ENCODE data around the gene CLEC7A.

CLEC7A gene

DNA sequence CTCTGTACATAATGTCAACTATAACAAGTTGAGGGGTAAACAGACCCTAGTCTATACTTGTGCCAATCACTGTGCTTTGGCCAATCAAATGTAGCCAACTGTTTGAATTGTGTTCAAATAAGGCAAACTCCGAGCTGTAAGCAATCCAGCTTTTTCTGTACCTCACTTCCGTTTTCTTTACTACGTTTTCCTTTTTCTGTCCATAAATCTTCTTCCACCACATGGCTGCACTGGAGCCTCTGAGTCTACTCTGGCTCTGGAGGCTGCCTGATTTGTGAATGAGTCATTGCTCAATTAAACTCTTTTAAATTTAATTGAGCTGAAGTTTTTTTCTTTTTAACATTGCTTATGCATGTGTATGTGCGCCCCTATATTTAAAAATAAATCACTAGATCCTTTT lies 60.9 kb downstream of the CLEC7A start:
- H4K20me1 ChIP-seq (ENCODE audit: insufficient read depth, low read length) = no peaks in the 10 kb centered on the region
- peaks cover 15% of the 10 kb centered on the region for H3K27me3 ChIP-seq (ENCODE audit: insufficient read depth, low read length, poor library complexity)
- H3K9ac ChIP-seq (ENCODE audit: low read depth, low read length) = no peak overlapping the region
- no peak for ATAC-seq (ENCODE audit: insufficient read depth, low read depth)
- no peak overlapping the region for H3K4me2 ChIP-seq (ENCODE audit: insufficient read depth, low read length)
- no peak overlapping the region for H3K27ac ChIP-seq (ENCODE audit: low read length)
- DNase-seq = no peak
- TF ChIP-seq EZH2 (IDR thresholded peaks at IDR 0.05; ENCODE audit: borderline replicate concordance, low read depth, low read length, severe bottlenecking) = no peak
- TF ChIP-seq, protein P1, sequence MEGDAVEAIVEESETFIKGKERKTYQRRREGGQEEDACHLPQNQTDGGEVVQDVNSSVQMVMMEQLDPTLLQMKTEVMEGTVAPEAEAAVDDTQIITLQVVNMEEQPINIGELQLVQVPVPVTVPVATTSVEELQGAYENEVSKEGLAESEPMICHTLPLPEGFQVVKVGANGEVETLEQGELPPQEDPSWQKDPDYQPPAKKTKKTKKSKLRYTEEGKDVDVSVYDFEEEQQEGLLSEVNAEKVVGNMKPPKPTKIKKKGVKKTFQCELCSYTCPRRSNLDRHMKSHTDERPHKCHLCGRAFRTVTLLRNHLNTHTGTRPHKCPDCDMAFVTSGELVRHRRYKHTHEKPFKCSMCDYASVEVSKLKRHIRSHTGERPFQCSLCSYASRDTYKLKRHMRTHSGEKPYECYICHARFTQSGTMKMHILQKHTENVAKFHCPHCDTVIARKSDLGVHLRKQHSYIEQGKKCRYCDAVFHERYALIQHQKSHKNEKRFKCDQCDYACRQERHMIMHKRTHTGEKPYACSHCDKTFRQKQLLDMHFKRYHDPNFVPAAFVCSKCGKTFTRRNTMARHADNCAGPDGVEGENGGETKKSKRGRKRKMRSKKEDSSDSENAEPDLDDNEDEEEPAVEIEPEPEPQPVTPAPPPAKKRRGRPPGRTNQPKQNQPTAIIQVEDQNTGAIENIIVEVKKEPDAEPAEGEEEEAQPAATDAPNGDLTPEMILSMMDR (IDR thresholded peaks at IDR 0.05; ENCODE audit: borderline replicate concordance, extremely low read depth, low read length, poor library complexity, severe bottlenecking) = no peak
- H3K4me3 ChIP-seq (ENCODE audit: low read depth in 1 of 2, low read length in 2 of 2) = no peak overlapping the region
- H3K79me2 ChIP-seq (ENCODE audit: insufficient read depth, low read length) = no peaks in the 10 kb centered on the region
- H3K4me1 ChIP-seq (ENCODE audit: insufficient read depth, low read length) = no peaks in the 10 kb centered on the region
- H3K36me3 ChIP-seq (ENCODE audit: insufficient read depth, low read length) = no peaks in the 10 kb centered on the region
- H2AFZ ChIP-seq (ENCODE audit: low read depth, low read length) = no peak overlapping the region
- no peaks in the 10 kb centered on the region for H3K9me3 ChIP-seq (ENCODE audit: insufficient read depth, low read length, severe bottlenecking)

DNA sequence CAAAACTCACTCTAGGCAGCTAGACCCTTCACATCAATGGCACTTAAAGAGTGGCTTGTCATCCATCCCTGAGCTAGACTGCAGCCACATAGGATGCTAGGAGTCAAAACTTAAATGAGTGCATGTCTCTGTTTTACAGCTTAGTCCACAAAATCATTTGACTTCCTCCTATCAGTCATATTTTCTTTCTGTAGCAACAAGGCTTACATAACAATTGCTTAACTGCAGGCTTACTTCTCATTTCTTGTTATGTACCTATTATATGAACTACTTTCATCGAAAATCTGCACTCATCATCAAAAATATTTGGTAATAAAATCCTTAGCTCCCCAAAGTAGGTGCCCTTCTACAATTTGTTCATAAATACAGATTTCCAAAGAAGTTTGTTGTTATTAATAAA lies 61.4 kb downstream of the CLEC7A start:
- H3K36me3 ChIP-seq (ENCODE audit: insufficient read depth, low read length) = no peaks in the 10 kb centered on the region
- H3K27ac ChIP-seq (ENCODE audit: low read length) = no peak overlapping the region
- no peak for DNase-seq
- H4K20me1 ChIP-seq (ENCODE audit: insufficient read depth, low read length) = no peaks in the 10 kb centered on the region
- no peak overlapping the region for H3K4me3 ChIP-seq (ENCODE audit: low read depth in 1 of 2, low read length in 2 of 2)
- no peak for ATAC-seq (ENCODE audit: insufficient read depth, low read depth)
- no peaks in the 10 kb centered on the region for H3K9me3 ChIP-seq (ENCODE audit: insufficient read depth, low read length, severe bottlenecking)
- H3K4me1 ChIP-seq (ENCODE audit: insufficient read depth, low read length) = no peaks in the 10 kb centered on the region
- H3K79me2 ChIP-seq (ENCODE audit: insufficient read depth, low read length) = no peaks in the 10 kb centered on the region
- H3K4me2 ChIP-seq (ENCODE audit: insufficient read depth, low read length) = no peak overlapping the region
- TF ChIP-seq, protein P1 (IDR thresholded peaks at IDR 0.05; ENCODE audit: borderline replicate concordance, extremely low read depth, low read length, poor library complexity, severe bottlenecking) = no peak
- no peak for TF ChIP-seq EZH2 (IDR thresholded peaks at IDR 0.05; ENCODE audit: borderline replicate concordance, low read depth, low read length, severe bottlenecking)
- H3K27me3 ChIP-seq (ENCODE audit: insufficient read depth, low read length, poor library complexity) = peaks cover 15% of the 10 kb centered on the region
- no peak overlapping the region for H2AFZ ChIP-seq (ENCODE audit: low read depth, low read length)
- H3K9ac ChIP-seq (ENCODE audit: low read depth, low read length) = no peak overlapping the region

GRCh38 chr12:10067942-10068341 lies 62.1 kb downstream of the CLEC7A start:
- Histone ChIP-seq H3K9ac (ENCODE audit: low read depth, low read length) (no peak overlapping the region), H3K36me3 (ENCODE audit: insufficient read depth, low read length) (no peaks in the 10 kb centered on the region), H3K9me3 (ENCODE audit: insufficient read depth, low read length, severe bottlenecking) (no peaks in the 10 kb centered on the region), H3K27ac (ENCODE audit: low read length) (no peak overlapping the region), H3K4me2 (ENCODE audit: insufficient read depth, low read length) (no peak overlapping the region), H2AFZ (ENCODE audit: low read depth, low read length) (no peak overlapping the region), H3K79me2 (ENCODE audit: insufficient read depth, low read length) (no peaks in the 10 kb centered on the region), H3K27me3 (ENCODE audit: insufficient read depth, low read length, poor library complexity) (peaks cover 15% of the 10 kb centered on the region), H3K4me3 (ENCODE audit: low read depth in 1 of 2, low read length in 2 of 2) (no peak overlapping the region), H4K20me1 (ENCODE audit: insufficient read depth, low read length) (no peaks in the 10 kb centered on the region), H3K4me1 (ENCODE audit: insufficient read depth, low read length) (no peaks in the 10 kb centered on the region)
- ATAC-seq (ENCODE audit: insufficient read depth, low read depth) = no peak
- TF ChIP-seq EZH2 (IDR thresholded peaks at IDR 0.05; ENCODE audit: borderline replicate concordance, low read depth, low read length, severe bottlenecking) = no peak
- TF ChIP-seq, protein P1 (IDR thresholded peaks at IDR 0.05; ENCODE audit: borderline replicate concordance, extremely low read depth, low read length, poor library complexity, severe bottlenecking) = no peak
- no peak for DNase-seq

GRCh38 chr12:10067264-10067663 lies 62.7 kb downstream of the CLEC7A start:
- no peak overlapping the region for H3K9ac ChIP-seq (ENCODE audit: low read depth, low read length)
- no peaks in the 10 kb centered on the region for H3K79me2 ChIP-seq (ENCODE audit: insufficient read depth, low read length)
- ATAC-seq (ENCODE audit: insufficient read depth, low read depth) = no peak
- no peaks in the 10 kb centered on the region for H3K36me3 ChIP-seq (ENCODE audit: insufficient read depth, low read length)
- H3K4me2 ChIP-seq (ENCODE audit: insufficient read depth, low read length) = no peak overlapping the region
- no peaks in the 10 kb centered on the region for H4K20me1 ChIP-seq (ENCODE audit: insufficient read depth, low read length)
- no peak overlapping the region for H3K27ac ChIP-seq (ENCODE audit: low read length)
- peaks cover 19% of the 10 kb centered on the region for H3K27me3 ChIP-seq (ENCODE audit: insufficient read depth, low read length, poor library complexity)
- H3K9me3 ChIP-seq (ENCODE audit: insufficient read depth, low read length, severe bottlenecking) = no peaks in the 10 kb centered on the region
- no peak for TF ChIP-seq EZH2 (IDR thresholded peaks at IDR 0.05; ENCODE audit: borderline replicate concordance, low read depth, low read length, severe bottlenecking)
- TF ChIP-seq, protein P1 (IDR thresholded peaks at IDR 0.05; ENCODE audit: borderline replicate concordance, extremely low read depth, low read length, poor library complexity, severe bottlenecking) = no peak
- no peaks in the 10 kb centered on the region for H3K4me1 ChIP-seq (ENCODE audit: insufficient read depth, low read length)
- no peak overlapping the region for H3K4me3 ChIP-seq (ENCODE audit: low read depth in 1 of 2, low read length in 2 of 2)
- DNase-seq = no peak
- no peak overlapping the region for H2AFZ ChIP-seq (ENCODE audit: low read depth, low read length)
